Transverse colon (tissue), 4 donors: Measurements from ENCODE around the gene CHST11. TPM values are rescaled to one million over a fixed set of nuclear protein-coding genes. Genes with fewer than 3 reads are reported as not detected.
"Not testable (repeated sequence)": the region's sequence is repeated elsewhere in the genome, so short reads cannot be mapped to it uniquely, and the experiment has no call there.

ENCODE experiments used
- DNase-seq: peaks from one replicate; pipeline ENCODE4 v3.0.0-alpha.2; 2019
- H3K27ac ChIP-seq, 4 donors: fragments of 200-600 bp; sonication (generic); 2 replicates each; pipeline ENCODE4 v1.5.1; 2016 to 2018; ENCODE audit warnings: inconsistent platforms in 4 of 4
- H3K27me3 ChIP-seq: fragments of 200-600 bp; sonication (generic); 2 replicates; pipeline ENCODE4 v1.5.1; 2017; ENCODE audit warnings: inconsistent platforms
- H3K36me3 ChIP-seq, 4 donors: fragments of 200-600 bp; sonication (generic); 2 replicates each; pipeline ENCODE4 v1.5.1; 2017 to 2019; ENCODE audit warnings: inconsistent platforms in 4 of 4
- H3K4me1 ChIP-seq, 4 donors: fragments of 200-600 bp; sonication (generic); 2 replicates each; pipeline ENCODE4 v1.5.1; 2017 to 2020; ENCODE audit warnings: inconsistent platforms in 4 of 4
- H3K4me3 ChIP-seq, 4 donors: fragments of 200-600 bp; sonication (generic); 1 replicate in 1 of 4; 2 replicates in 3 of 4; pipeline versions ENCODE4 v1.5.1 to v1.6.1; 2017 to 2019; ENCODE audit warnings: inconsistent platforms in 4 of 4
- H3K9me3 ChIP-seq, 2 donors: fragments of 200-600 bp; sonication (generic); 2 replicates each; pipeline ENCODE4 v1.5.1; 2017 to 2019; ENCODE audit warnings: inconsistent platforms in 2 of 2
- CTCF ChIP-seq, 5 experiments: fragments of 200-600 bp in 3 of 5; fragments of 450-650 bp in 2 of 5; sonication (generic) in 3 of 5; IDR thresholded peaks; 1 replicate in 2 of 5; 2 replicates in 3 of 5; pipeline ENCODE4 v1.5.1; 2016 to 2017; ENCODE audit warnings: antibody characterized with exemption in 5 of 5, inconsistent platforms in 3 of 5, mild to moderate bottlenecking in 2 of 5, moderate library complexity in 1 of 5
- EP300 ChIP-seq: sonication (generic); formaldehyde crosslinking; IDR thresholded peaks from one replicate; pipeline ENCODE4 v1.6.1; 2017; ENCODE audit warnings: antibody characterized with exemption, low read depth
- POLR2A ChIP-seq: fragments of 450-650 bp; IDR thresholded peaks from one replicate; pipeline ENCODE4 v1.6.1; 2016; ENCODE audit warnings: antibody characterized with exemption, mild to moderate bottlenecking, moderate library complexity
- POLR2AphosphoS5 ChIP-seq, 3 donors: sonication (generic); formaldehyde crosslinking; IDR thresholded peaks; one replicate each; pipeline ENCODE4 v1.6.1; 2016; ENCODE audit warnings: antibody characterized with exemption in 3 of 3
- WGBS, 2 donors: methylation state at CpG; one replicate each; pipeline ENCODE4 v1.1.5; 2018; ENCODE audit warnings: low coverage in 1 of 2; 5-methylcytosine and 5-hydroxymethylcytosine counted together
- in situ Hi-C, 4 donors: fragments of 200-750 bp; cut with MboI; loops; one replicate each; pipeline versions ENCODE4 v1.15.0 to v1.15.1; 2017; ENCODE audit warnings: low sequenced_read_pairs in 3 of 4, low pct_ligation_motif_present in 1 of 4, low pct_unique_long_range_greater_than_20kb in 1 of 4
- intact Hi-C: fragments of 100-400 bp; cut with DNase I; formaldehyde crosslinking; loops from one replicate; pipeline ENCODE4 v1.15.1; 2023; ENCODE audit warnings: low total_unique reads
- total RNA-seq, 4 donors: library from RNA; depleted of rRNA; stranded (reverse); fragments of >200 nt; gene quantifications; one replicate each; pipeline ENCODE4 v1.1.0, GENCODE V29; 2016

Gene CHST11
- total RNA-seq, 4 donors from 2014 or later, result 4.2 to 123 (median 31.5) TPM

- in situ Hi-C loops (no loop called here), intact Hi-C loops (no loop called here)
- peak overlapping the region in 3 of 4 donors; percentile 30 to 56 (median 46) for H3K27ac ChIP-seq
- no peaks in the 10 kb centered on the region for H3K27me3 ChIP-seq
- DNase-seq, result peak; percentile 59
- no peak overlapping the region for H3K4me3 ChIP-seq
- H3K36me3 ChIP-seq, result no peaks in the 10 kb centered on the region
- no peaks in the 10 kb centered on the region for H3K9me3 ChIP-seq
- H3K4me1 ChIP-seq, result peaks cover 0 to 11% (median 2%) of the 10 kb centered on the region in 4 donors
- TF ChIP-seq CTCF (IDR thresholded peaks at IDR 0.05), result no peak
- no peak for TF ChIP-seq EP300
- no peak for TF ChIP-seq POLR2AphosphoS5 (IDR thresholded peaks at IDR 0.05)
- no peak for TF ChIP-seq POLR2A
- 62 to 66% methylated on average over 3 to 8 of the region's 8 CpGs for WGBS, 2 donors
Observed at GRCh38 chr12:104569346-104570173, 112.8 kb downstream of the CHST11 start.

- H3K4me3 ChIP-seq, result no peak overlapping the region
- no peaks in the 10 kb centered on the region for H3K9me3 ChIP-seq
- no peak for DNase-seq
- peak overlapping the region in 3 of 4 donors; percentile 30 to 52 (median 46) for H3K27ac ChIP-seq
- in situ Hi-C loops (no loop called here), intact Hi-C loops (no loop called here)
- TF ChIP-seq POLR2A (no peak), EP300 (no peak), POLR2AphosphoS5 (IDR thresholded peaks at IDR 0.05) (no peak), CTCF (IDR thresholded peaks at IDR 0.05) (no peak)
- WGBS, 2 donors, result 51 to 57% methylated on average over 6 to 12 of the region's 12 CpGs
- H3K4me1 ChIP-seq, result peaks cover 0 to 11% (median 2%) of the 10 kb centered on the region in 4 donors
- H3K27me3 ChIP-seq, result no peaks in the 10 kb centered on the region
- no peaks in the 10 kb centered on the region for H3K36me3 ChIP-seq
Observed at GRCh38 chr12:104570174-104570907, 113.6 kb downstream of the CHST11 start.

GRCh38 chr12:104571328-104571727 lies 114.6 kb downstream of the CHST11 start:
- Histone ChIP-seq H3K9me3 (no peaks in the 10 kb centered on the region), H3K27ac (no peak overlapping the region), H3K4me3 (no peak overlapping the region), H3K36me3 (no peaks in the 10 kb centered on the region), H3K4me1 (peaks cover 0 to 5% (median 0%) of the 10 kb centered on the region in 4 donors), H3K27me3 (no peaks in the 10 kb centered on the region)
- DNase-seq, result peak; percentile 12
- TF ChIP-seq POLR2A (no peak), POLR2AphosphoS5 (IDR thresholded peaks at IDR 0.05) (no peak), CTCF (IDR thresholded peaks at IDR 0.05) (no peak), EP300 (no peak)
- intact Hi-C loops (no loop called here), in situ Hi-C loops (no loop called here)
- WGBS, 2 donors, result 85% methylated on average over 8 of the region's 8 CpGs; no CpG with 5 or more reads in 1 of the 2 donors

GRCh38 chr12:104574353-104574752 lies 117.6 kb downstream of the CHST11 start:
- in situ Hi-C loops, H3K36me3 ChIP-seq, H3K9me3 ChIP-seq, H3K27ac ChIP-seq, H3K27me3 ChIP-seq, H3K4me3 ChIP-seq, DNase-seq, H3K4me1 ChIP-seq, intact Hi-C loops: not testable (repeated sequence)
- 94 to 100% methylated on average over 1 to 2 of the region's 3 CpGs for WGBS, 2 donors

GRCh38 chr12:104574758-104575157 lies 118.0 kb downstream of the CHST11 start:
- intact Hi-C loops, H3K9me3 ChIP-seq, H3K36me3 ChIP-seq, DNase-seq, H3K27me3 ChIP-seq, H3K4me1 ChIP-seq, in situ Hi-C loops, H3K4me3 ChIP-seq, H3K27ac ChIP-seq: not testable (repeated sequence)
- WGBS, 2 donors, result 86 to 93% methylated on average over 3 to 6 of the region's 6 CpGs
